ENCODE results near the gene ADK. TPM values are rescaled to one million over a fixed set of nuclear protein-coding genes. Genes with fewer than 3 reads are reported as not detected.

ADK gene
- total RNA-seq, 1 experiment from 2014 or later = 66.6 TPM

- no peak overlapping the region for H3K27ac Mint-ChIP-seq (ENCODE audit: unreplicated experiment)
- CTCF ChIA-PET = interaction anchor here (0.7 kb wide), 2 partner anchors 454 to 946 kb away, joined by 3 to 5 read pairs; no protein-coding TSS in a partner anchor
- no peaks in the 10 kb centered on the region for H3K36me3 Mint-ChIP-seq (ENCODE audit: insufficient read depth, unreplicated experiment)
- BruUV-seq (replicated peaks) = no TSS peak
- no peaks in the 10 kb centered on the region for H3K9me3 Mint-ChIP-seq (ENCODE audit: low read depth, unreplicated experiment)
- no peaks in the 10 kb centered on the region for H3K27me3 Mint-ChIP-seq (ENCODE audit: unreplicated experiment)
- DNase-seq = no peak
- H3K4me3 Mint-ChIP-seq (ENCODE audit: low read depth, unreplicated experiment) = no peak overlapping the region
- H3K4me1 Mint-ChIP-seq (ENCODE audit: low read depth, unreplicated experiment) = peaks cover 8% of the 10 kb centered on the region
- TF ChIP-seq CTCF (IDR thresholded peaks at IDR 0.05; ENCODE audit: unreplicated experiment) = no peak
- intact Hi-C loops (cut with micrococcal nuclease; ENCODE audit: unreplicated experiment) = no loop called here
Measured at GRCh38 chr10:74246495-74246894, 95.5 kb downstream of the ADK start.

- CTCF ChIA-PET = no interaction called here
- Mint-ChIP-seq H3K27ac (ENCODE audit: unreplicated experiment) (no peak overlapping the region), H3K36me3 (ENCODE audit: insufficient read depth, unreplicated experiment) (peaks cover under 1% of the 10 kb centered on the region), H3K4me3 (ENCODE audit: low read depth, unreplicated experiment) (no peak overlapping the region), H3K9me3 (ENCODE audit: low read depth, unreplicated experiment) (no peaks in the 10 kb centered on the region), H3K4me1 (ENCODE audit: low read depth, unreplicated experiment) (peaks cover 5% of the 10 kb centered on the region), H3K27me3 (ENCODE audit: unreplicated experiment) (no peaks in the 10 kb centered on the region)
- TF ChIP-seq CTCF (IDR thresholded peaks at IDR 0.05; ENCODE audit: unreplicated experiment) = no peak
- BruUV-seq (replicated peaks) = no TSS peak
- no peak for DNase-seq
- intact Hi-C loops (cut with micrococcal nuclease; ENCODE audit: unreplicated experiment) = no loop called here
Measured at GRCh38 chr10:74249865-74250264, 98.8 kb downstream of the ADK start.

GRCh38 chr10:74255214-74255613, 104.2 kb downstream of the ADK start:
- H3K27me3 Mint-ChIP-seq (ENCODE audit: unreplicated experiment) = no peaks in the 10 kb centered on the region
- H3K27ac Mint-ChIP-seq (ENCODE audit: unreplicated experiment) = peak overlapping the region; percentile 24
- H3K4me3 Mint-ChIP-seq (ENCODE audit: low read depth, unreplicated experiment) = no peak overlapping the region
- TF ChIP-seq CTCF (IDR thresholded peaks at IDR 0.05; ENCODE audit: unreplicated experiment) = no peak
- no TSS peak for BruUV-seq (replicated peaks)
- no peaks in the 10 kb centered on the region for H3K9me3 Mint-ChIP-seq (ENCODE audit: low read depth, unreplicated experiment)
- peaks cover 4% of the 10 kb centered on the region for H3K36me3 Mint-ChIP-seq (ENCODE audit: insufficient read depth, unreplicated experiment)
- intact Hi-C loops (cut with micrococcal nuclease; ENCODE audit: unreplicated experiment) = no loop called here
- peak; percentile 10 for DNase-seq
- peaks cover 21% of the 10 kb centered on the region for H3K4me1 Mint-ChIP-seq (ENCODE audit: low read depth, unreplicated experiment)
- CTCF ChIA-PET = no interaction called here

- H3K9me3 Mint-ChIP-seq (ENCODE audit: low read depth, unreplicated experiment) = no peaks in the 10 kb centered on the region
- H3K36me3 Mint-ChIP-seq (ENCODE audit: insufficient read depth, unreplicated experiment) = peaks cover 4% of the 10 kb centered on the region
- H3K27ac Mint-ChIP-seq (ENCODE audit: unreplicated experiment) = peak overlapping the region; percentile 24
- H3K4me1 Mint-ChIP-seq (ENCODE audit: low read depth, unreplicated experiment) = peaks cover 21% of the 10 kb centered on the region
- no peak for TF ChIP-seq CTCF (IDR thresholded peaks at IDR 0.05; ENCODE audit: unreplicated experiment)
- no peak overlapping the region for H3K4me3 Mint-ChIP-seq (ENCODE audit: low read depth, unreplicated experiment)
- no peak for DNase-seq
- intact Hi-C loops (cut with micrococcal nuclease; ENCODE audit: unreplicated experiment) = no loop called here
- CTCF ChIA-PET = no interaction called here
- no TSS peak for BruUV-seq (replicated peaks)
- no peaks in the 10 kb centered on the region for H3K27me3 Mint-ChIP-seq (ENCODE audit: unreplicated experiment)
Measured at GRCh38 chr10:74255888-74256357, 104.9 kb downstream of the ADK start.
